Measurements from ENCODE around the gene B3GAT1.

Gene B3GAT1

DNA sequence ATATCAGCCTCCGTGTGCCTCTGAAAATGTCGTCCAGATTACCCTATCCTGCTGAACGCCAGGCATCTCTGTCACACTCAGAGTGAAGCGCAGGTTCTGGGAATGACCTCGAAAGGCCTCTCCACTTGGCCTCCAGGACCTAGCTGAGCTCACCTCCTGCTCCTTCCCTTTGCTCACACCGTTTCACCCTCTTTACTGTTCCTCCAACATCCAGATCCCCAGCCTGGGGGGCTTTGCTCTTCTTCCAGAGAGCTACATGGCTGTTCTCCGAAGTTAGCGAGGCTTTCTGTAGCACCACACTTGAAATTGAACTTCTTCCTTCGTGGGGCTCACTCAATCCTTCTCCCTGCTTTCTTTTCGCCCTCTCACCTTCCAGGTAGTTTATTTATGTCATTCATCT, 52.4 kb downstream of the B3GAT1 start:
- TF ChIP-seq, protein P1, sequence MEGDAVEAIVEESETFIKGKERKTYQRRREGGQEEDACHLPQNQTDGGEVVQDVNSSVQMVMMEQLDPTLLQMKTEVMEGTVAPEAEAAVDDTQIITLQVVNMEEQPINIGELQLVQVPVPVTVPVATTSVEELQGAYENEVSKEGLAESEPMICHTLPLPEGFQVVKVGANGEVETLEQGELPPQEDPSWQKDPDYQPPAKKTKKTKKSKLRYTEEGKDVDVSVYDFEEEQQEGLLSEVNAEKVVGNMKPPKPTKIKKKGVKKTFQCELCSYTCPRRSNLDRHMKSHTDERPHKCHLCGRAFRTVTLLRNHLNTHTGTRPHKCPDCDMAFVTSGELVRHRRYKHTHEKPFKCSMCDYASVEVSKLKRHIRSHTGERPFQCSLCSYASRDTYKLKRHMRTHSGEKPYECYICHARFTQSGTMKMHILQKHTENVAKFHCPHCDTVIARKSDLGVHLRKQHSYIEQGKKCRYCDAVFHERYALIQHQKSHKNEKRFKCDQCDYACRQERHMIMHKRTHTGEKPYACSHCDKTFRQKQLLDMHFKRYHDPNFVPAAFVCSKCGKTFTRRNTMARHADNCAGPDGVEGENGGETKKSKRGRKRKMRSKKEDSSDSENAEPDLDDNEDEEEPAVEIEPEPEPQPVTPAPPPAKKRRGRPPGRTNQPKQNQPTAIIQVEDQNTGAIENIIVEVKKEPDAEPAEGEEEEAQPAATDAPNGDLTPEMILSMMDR (IDR thresholded peaks at IDR 0.05; ENCODE audit: borderline replicate concordance, insufficient read depth, low read depth, low read length): no peak
- H3K4me3 ChIP-seq (ENCODE audit: low read depth, low read length): no peak overlapping the region

- H3K4me3 ChIP-seq (ENCODE audit: low read depth, low read length): no peak overlapping the region
- TF ChIP-seq, protein P1 (IDR thresholded peaks at IDR 0.05; ENCODE audit: borderline replicate concordance, insufficient read depth, low read depth, low read length): no peak
These were observed 53.1 kb downstream of the B3GAT1 start for GRCh38 chr11:134358856-134359490.

GRCh38 chr11:134358165-134358855, 53.7 kb downstream of the B3GAT1 start:
- TF ChIP-seq, protein P1 (IDR thresholded peaks at IDR 0.05; ENCODE audit: borderline replicate concordance, insufficient read depth, low read depth, low read length): no peak
- no peak overlapping the region for H3K4me3 ChIP-seq (ENCODE audit: low read depth, low read length)

GRCh38 chr11:134357545-134357839, 54.5 kb downstream of the B3GAT1 start:
- TF ChIP-seq, protein P1 (IDR thresholded peaks at IDR 0.05; ENCODE audit: borderline replicate concordance, insufficient read depth, low read depth, low read length): no peak
- no peak overlapping the region for H3K4me3 ChIP-seq (ENCODE audit: low read depth, low read length)

DNA sequence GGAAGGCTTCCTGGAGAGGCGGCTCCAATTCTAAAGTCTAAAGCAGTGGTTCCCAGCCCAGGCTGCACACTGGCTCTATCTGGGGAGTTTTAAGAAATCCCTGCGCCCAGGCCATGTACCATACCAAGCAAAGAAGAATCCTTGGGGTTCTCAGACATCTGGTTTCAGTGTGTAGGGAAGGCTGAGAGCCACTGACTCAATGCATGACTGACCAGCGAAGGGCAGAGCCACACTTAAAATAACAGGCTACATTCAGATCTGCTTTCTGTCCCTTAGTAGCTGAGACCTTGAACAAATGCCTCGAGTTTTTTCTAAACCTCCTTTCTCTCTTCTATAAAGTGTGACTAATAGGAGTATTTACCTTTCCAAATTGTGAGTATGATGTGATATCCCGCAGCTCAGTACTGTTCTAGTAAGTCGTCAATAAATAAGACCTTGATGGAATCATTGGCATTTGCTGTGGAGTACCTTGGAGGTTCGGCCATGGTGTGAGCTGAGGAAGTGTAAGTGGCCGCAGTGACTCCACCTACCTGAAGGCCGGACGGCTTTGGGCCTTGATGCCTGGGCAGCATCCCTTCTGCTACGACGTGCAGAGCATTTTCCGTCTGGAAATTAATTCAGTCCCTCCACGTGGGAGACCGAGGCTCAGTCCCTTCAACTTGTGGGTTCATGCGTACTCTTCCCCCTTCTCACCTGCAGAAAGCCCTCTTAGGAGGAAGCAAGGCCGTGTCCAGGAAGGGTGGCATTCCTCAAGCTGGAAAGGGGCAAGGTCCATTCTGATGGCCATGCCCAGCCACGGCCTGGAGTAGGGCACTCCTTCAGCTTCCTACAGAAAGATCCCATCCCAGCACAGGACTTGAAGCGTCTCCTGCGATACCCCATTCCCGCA, 55.1 kb downstream of the B3GAT1 start:
- no peak overlapping the region for H3K4me3 ChIP-seq (ENCODE audit: low read depth, low read length)
- TF ChIP-seq, protein P1 (IDR thresholded peaks at IDR 0.05; ENCODE audit: borderline replicate concordance, insufficient read depth, low read depth, low read length): no peak

DNA sequence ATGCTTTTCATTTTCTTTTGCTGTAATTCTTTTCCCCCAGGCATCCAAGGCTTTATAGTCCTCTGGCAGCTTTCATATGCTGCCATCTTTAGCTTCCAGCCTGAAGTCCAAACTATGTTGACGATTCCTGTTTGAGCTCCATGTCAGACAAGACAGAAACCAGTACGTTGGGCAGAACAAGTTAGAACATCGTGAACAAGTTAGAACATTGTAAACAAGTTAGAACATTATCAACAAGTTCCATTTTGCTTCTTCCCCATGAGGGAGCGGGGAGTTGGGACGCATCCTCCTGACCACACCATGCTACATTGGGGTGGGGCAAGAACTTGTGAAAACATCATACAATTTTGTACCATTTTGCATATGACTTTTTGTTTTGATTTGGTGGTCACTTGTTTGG, 56.4 kb downstream of the B3GAT1 start:
- TF ChIP-seq, protein P1 (IDR thresholded peaks at IDR 0.05; ENCODE audit: borderline replicate concordance, insufficient read depth, low read depth, low read length): no peak
- H3K4me3 ChIP-seq (ENCODE audit: low read depth, low read length): no peak overlapping the region
